Activated CD8-positive, alpha-beta memory T cell treated with anti-CD3 and anti-CD28 coated beads, Interleukin-2, amount 10 ng/mL, durations not matched to agents 7 days and 5 days (primary cell): Measurements from ENCODE around the gene NR2C2AP. TPM values are rescaled to one million over a fixed set of nuclear protein-coding genes. Genes with fewer than 3 reads are reported as not detected.
A peak's percentile ranks its signal among the peaks of the same experiment; 100 is the strongest.
"Not testable (repeated sequence)": the region's sequence is repeated elsewhere in the genome, so short reads cannot be mapped to it uniquely, and the experiment has no call there.

Source experiments
- ATAC-seq: fragments of 150-1000 bp; cut with Tn5 transposase; one replicate; pipeline ENCODE4 v1.10.0; 2021; ENCODE audit warnings: moderate library complexity
- CTCF ChIA-PET: fragments of 350-600 bp; sonication (Branson Sonifier 250); formaldehyde crosslinking; loops from one replicate; lab custom pipeline; 2021; ENCODE audit warnings: antibody characterized with exemption; lab: Charles Lee
- DNase-seq: peaks from one replicate; pipeline ENCODE4 v3.0.0-alpha.2; 2020
- H3K27ac Mint-ChIP-seq: one replicate; pipeline ENCODE4 v1.8.0; 2021; ENCODE audit warnings: mild to moderate bottlenecking, mixed read lengths
- H3K27me3 Mint-ChIP-seq: one replicate; pipeline ENCODE4 v1.8.0; 2021; ENCODE audit warnings: mixed read lengths
- H3K36me3 Mint-ChIP-seq: one replicate; pipeline ENCODE4 v1.8.0; 2021; ENCODE audit warnings: mild to moderate bottlenecking, mixed read lengths
- H3K4me1 Mint-ChIP-seq: one replicate; pipeline ENCODE4 v1.8.0; 2021; ENCODE audit warnings: mixed read lengths
- H3K4me3 Mint-ChIP-seq: one replicate; pipeline ENCODE4 v1.8.0; 2021; ENCODE audit warnings: mild to moderate bottlenecking, moderate library complexity, mixed read lengths
- H3K9me3 Mint-ChIP-seq: one replicate; pipeline ENCODE4 v1.8.0; 2022; ENCODE audit warnings: low read depth, mixed read lengths
- total RNA-seq, 2 experiments: library from RNA; stranded (reverse); gene quantifications; one replicate each; pipeline ENCODE4 v1.2.3, GENCODE V29; 2021

The NR2C2AP gene
- total RNA-seq, 2 experiments from 2014 or later: 32.8 to 33.0 TPM

GRCh38 chr19:19226204-19226603, 23.0 kb upstream of the NR2C2AP start:
- Mint-ChIP-seq H3K9me3 (no peaks in the 10 kb centered on the region), H3K4me1 (peaks cover 3% of the 10 kb centered on the region), H3K36me3 (no peaks in the 10 kb centered on the region), H3K27me3 (peaks cover 20% of the 10 kb centered on the region), H3K27ac (no peak overlapping the region), H3K4me3 (no peak overlapping the region)
- CTCF ChIA-PET: interaction anchor here (1.0 to 1.9 kb wide), 5 partner anchors 23 to 80 kb away, joined by 3 to 13 read pairs (median 5); partner anchors contain the start of genes BORCS8, NR2C2AP and RFXANK
- ATAC-seq (no peak), DNase-seq (no peak)

- DNase-seq (peak; percentile 84), ATAC-seq (peak; percentile 96)
- H3K36me3 Mint-ChIP-seq: no peaks in the 10 kb centered on the region
- H3K4me1 Mint-ChIP-seq: peaks cover 3% of the 10 kb centered on the region
- peak overlapping the region; percentile 55 for H3K4me3 Mint-ChIP-seq
- H3K9me3 Mint-ChIP-seq: no peaks in the 10 kb centered on the region
- H3K27me3 Mint-ChIP-seq: peaks cover 20% of the 10 kb centered on the region
- CTCF ChIA-PET: interaction anchor here (0.6 to 1.9 kb wide), 11 partner anchors 11 to 265 kb away, joined by 3 to 15 read pairs (median 5); partner anchors contain the start of genes BORCS8, NR2C2AP and RFXANK
- H3K27ac Mint-ChIP-seq: no peak overlapping the region
Measured at GRCh38 chr19:19224852-19225494, 21.8 kb upstream of the NR2C2AP start.

GRCh38 chr19:19224150-19224851, 21.1 kb upstream of the NR2C2AP start:
- Mint-ChIP-seq H3K4me1 (peaks cover 3% of the 10 kb centered on the region), H3K36me3 (no peaks in the 10 kb centered on the region), H3K9me3 (no peaks in the 10 kb centered on the region), H3K27me3 (peaks cover 20% of the 10 kb centered on the region), H3K4me3 (peak overlapping the region; percentile 36), H3K27ac (no peak overlapping the region)
- DNase-seq (no peak), ATAC-seq (no peak)
- CTCF ChIA-PET: interaction anchor here (0.6 to 1.9 kb wide), 8 partner anchors 21 to 266 kb away, joined by 3 to 15 read pairs (median 6); partner anchors contain the start of gene NR2C2AP

- no peak for DNase-seq
- Mint-ChIP-seq H3K4me3 (no peak overlapping the region), H3K36me3 (no peaks in the 10 kb centered on the region), H3K27me3 (peaks cover 16% of the 10 kb centered on the region), H3K27ac (no peak overlapping the region), H3K4me1 (peaks cover 3% of the 10 kb centered on the region), H3K9me3 (no peaks in the 10 kb centered on the region)
- CTCF ChIA-PET: interaction anchor here (0.6 kb wide), 1 partner anchor 65 kb away, joined by 3 read pairs; no protein-coding TSS in a partner anchor
- ATAC-seq: no peak
Measured at GRCh38 chr19:19223636-19224035, 20.4 kb upstream of the NR2C2AP start.

GRCh38 chr19:19223060-19223459, 19.8 kb upstream of the NR2C2AP start:
- Mint-ChIP-seq H3K4me1 (peaks cover 3% of the 10 kb centered on the region), H3K27me3 (peaks cover 14% of the 10 kb centered on the region), H3K4me3 (no peak overlapping the region), H3K36me3 (no peaks in the 10 kb centered on the region), H3K27ac (no peak overlapping the region), H3K9me3 (no peaks in the 10 kb centered on the region)
- ATAC-seq (no peak), DNase-seq (no peak)
- CTCF ChIA-PET: no interaction called here

- CTCF ChIA-PET, H3K36me3 Mint-ChIP-seq: not testable (repeated sequence)
Measured at GRCh38 chr19:19221000-19221399, 17.8 kb upstream of the NR2C2AP start.

GRCh38 chr19:19218911-19219310, 15.7 kb upstream of the NR2C2AP start:
- CTCF ChIA-PET: no interaction called here
- Mint-ChIP-seq H3K27ac (no peak overlapping the region), H3K27me3 (peaks cover 26% of the 10 kb centered on the region)

More at GRCh38 chr19:19221000-19221399, 17.8 kb upstream of the NR2C2AP start:
- not testable (repeated sequence) for ATAC-seq, H3K4me3 Mint-ChIP-seq, H3K4me1 Mint-ChIP-seq, H3K27ac Mint-ChIP-seq, DNase-seq, H3K9me3 Mint-ChIP-seq
- peaks cover 20% of the 10 kb centered on the region for H3K27me3 Mint-ChIP-seq

GRCh38 chr19:19217099-19217498, 13.9 kb upstream of the NR2C2AP start:
- Mint-ChIP-seq H3K27ac (no peak overlapping the region), H3K4me3 (no peak overlapping the region), H3K27me3 (peaks cover 38% of the 10 kb centered on the region), H3K36me3 (no peaks in the 10 kb centered on the region), H3K4me1 (no peaks in the 10 kb centered on the region), H3K9me3 (no peaks in the 10 kb centered on the region)
- DNase-seq: no peak
- CTCF ChIA-PET: interaction anchor here (0.7 kb wide), 1 partner anchor 71 kb away, joined by 3 read pairs; no protein-coding TSS in a partner anchor
- ATAC-seq: no peak

More at GRCh38 chr19:19218911-19219310, 15.7 kb upstream of the NR2C2AP start:
- DNase-seq: no peak
- Mint-ChIP-seq H3K36me3 (no peaks in the 10 kb centered on the region), H3K9me3 (no peaks in the 10 kb centered on the region), H3K4me3 (no peak overlapping the region), H3K4me1 (no peaks in the 10 kb centered on the region)
- ATAC-seq: no peak

GRCh38 chr19:19215792-19216191, 12.6 kb upstream of the NR2C2AP start:
- Mint-ChIP-seq H3K4me1 (no peaks in the 10 kb centered on the region), H3K27ac (no peak overlapping the region), H3K36me3 (no peaks in the 10 kb centered on the region), H3K4me3 (no peak overlapping the region), H3K27me3 (peaks cover 46% of the 10 kb centered on the region), H3K9me3 (no peaks in the 10 kb centered on the region)
- no peak for ATAC-seq
- no peak for DNase-seq
- CTCF ChIA-PET: interaction anchor here (1.5 kb wide), 1 partner anchor 11 kb away, joined by 3 read pairs; no protein-coding TSS in a partner anchor

- Mint-ChIP-seq H3K9me3 (no peaks in the 10 kb centered on the region), H3K27ac (no peak overlapping the region), H3K27me3 (peaks cover 48% of the 10 kb centered on the region), H3K36me3 (no peaks in the 10 kb centered on the region), H3K4me3 (no peak overlapping the region), H3K4me1 (no peaks in the 10 kb centered on the region)
- DNase-seq: peak; percentile 64
- peak; percentile 51 for ATAC-seq
- CTCF ChIA-PET: interaction anchor here (0.6 to 1.5 kb wide), 2 partner anchors 12 to 69 kb away, joined by 3 read pairs; no protein-coding TSS in a partner anchor
Measured at GRCh38 chr19:19214892-19215291, 11.7 kb upstream of the NR2C2AP start.

- H3K27ac Mint-ChIP-seq: no peak overlapping the region
- DNase-seq (no peak), ATAC-seq (no peak)
- H3K4me1 Mint-ChIP-seq: no peaks in the 10 kb centered on the region
- CTCF ChIA-PET: interaction anchor here (0.8 kb wide), 1 partner anchor 39 kb away, joined by 3 read pairs; no protein-coding TSS in a partner anchor
- H3K27me3 Mint-ChIP-seq: peaks cover 48% of the 10 kb centered on the region
- H3K4me3 Mint-ChIP-seq: no peak overlapping the region
- no peaks in the 10 kb centered on the region for H3K9me3 Mint-ChIP-seq
- H3K36me3 Mint-ChIP-seq: no peaks in the 10 kb centered on the region
Measured at GRCh38 chr19:19214159-19214490, 10.9 kb upstream of the NR2C2AP start.

GRCh38 chr19:19213426-19214158, 10.4 kb upstream of the NR2C2AP start:
- no peaks in the 10 kb centered on the region for H3K9me3 Mint-ChIP-seq
- no peaks in the 10 kb centered on the region for H3K36me3 Mint-ChIP-seq
- no peak overlapping the region for H3K4me3 Mint-ChIP-seq
- no peak for ATAC-seq
- H3K27me3 Mint-ChIP-seq: peaks cover 48% of the 10 kb centered on the region
- no peak overlapping the region for H3K27ac Mint-ChIP-seq
- DNase-seq: no peak
- CTCF ChIA-PET: interaction anchor here (0.8 kb wide), 1 partner anchor 39 kb away, joined by 3 read pairs; no protein-coding TSS in a partner anchor
- no peaks in the 10 kb centered on the region for H3K4me1 Mint-ChIP-seq

GRCh38 chr19:19212916-19213315, 9.7 kb upstream of the NR2C2AP start:
- DNase-seq: no peak
- Mint-ChIP-seq H3K27me3 (peaks cover 48% of the 10 kb centered on the region), H3K27ac (no peak overlapping the region), H3K4me1 (peaks cover under 1% of the 10 kb centered on the region), H3K36me3 (no peaks in the 10 kb centered on the region), H3K4me3 (no peak overlapping the region), H3K9me3 (no peaks in the 10 kb centered on the region)
- CTCF ChIA-PET: no interaction called here
- no peak for ATAC-seq
